ENCODE measurements around the gene SLC29A3.
"Not testable (repeated sequence)": the region's sequence is repeated elsewhere in the genome, so short reads cannot be mapped to it uniquely, and the experiment has no call there.

SLC29A3 gene

DNA sequence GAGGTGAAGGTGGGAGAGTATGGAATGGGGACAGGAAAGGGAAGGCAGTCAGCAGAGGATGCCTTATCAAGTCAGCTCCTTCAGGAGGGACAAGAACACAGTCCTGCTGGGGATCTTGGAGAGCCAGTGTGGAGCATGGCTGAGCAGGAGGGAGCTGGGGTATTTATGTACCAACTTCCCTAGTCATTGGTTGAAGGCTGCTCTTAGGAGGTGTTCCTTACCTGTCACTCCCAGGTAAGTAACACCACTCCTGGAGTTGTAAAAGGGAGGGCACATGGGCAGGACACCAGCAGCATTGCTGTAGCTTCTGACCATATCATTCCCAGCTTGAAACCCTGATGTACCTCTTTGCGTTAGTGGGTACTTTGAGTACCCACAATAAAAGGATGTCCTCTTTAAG lies 29.8 kb downstream of the SLC29A3 start:
- no peak for DNase-seq

- DNase-seq, result no peak
Measured at GRCh38 chr10:71349406-71349805, 30.3 kb downstream of the SLC29A3 start.

- no peak for DNase-seq
Measured at GRCh38 chr10:71351087-71351486, 32.0 kb downstream of the SLC29A3 start.

GRCh38 chr10:71351628-71352319 lies 32.7 kb downstream of the SLC29A3 start:
- no peak for DNase-seq

- no peak for DNase-seq
Measured at GRCh38 chr10:71353639-71354038, 34.6 kb downstream of the SLC29A3 start.

- DNase-seq, result no peak
Measured at GRCh38 chr10:71354776-71355175, 35.7 kb downstream of the SLC29A3 start.

GRCh38 chr10:71355886-71356285 lies 36.8 kb downstream of the SLC29A3 start:
- no peak for DNase-seq

- no peak for DNase-seq
Measured at GRCh38 chr10:71357792-71358265, 38.8 kb downstream of the SLC29A3 start.

- DNase-seq, result no peak
Measured at GRCh38 chr10:71358277-71358676, 39.2 kb downstream of the SLC29A3 start.

DNA sequence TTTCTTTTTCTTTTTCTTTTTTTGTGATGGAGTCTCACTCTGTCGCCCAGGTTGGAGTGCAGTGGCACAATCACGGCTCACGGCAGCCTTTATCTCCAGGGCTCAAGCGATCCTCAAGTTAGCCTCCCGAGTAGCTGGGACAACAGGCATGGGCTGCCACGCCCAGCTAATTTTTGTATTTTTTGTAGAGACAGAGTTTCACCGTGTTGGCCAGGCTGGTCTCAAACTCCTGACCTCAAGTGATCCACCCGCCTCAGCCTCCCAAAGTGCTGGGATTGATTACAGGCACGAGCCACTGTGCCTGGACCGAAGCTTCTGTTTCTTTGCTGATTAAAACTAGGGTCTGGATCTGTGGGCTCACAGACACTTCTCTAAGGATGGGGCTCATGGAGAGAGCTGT lies 39.8 kb downstream of the SLC29A3 start:
- not testable (repeated sequence) for DNase-seq

DNA sequence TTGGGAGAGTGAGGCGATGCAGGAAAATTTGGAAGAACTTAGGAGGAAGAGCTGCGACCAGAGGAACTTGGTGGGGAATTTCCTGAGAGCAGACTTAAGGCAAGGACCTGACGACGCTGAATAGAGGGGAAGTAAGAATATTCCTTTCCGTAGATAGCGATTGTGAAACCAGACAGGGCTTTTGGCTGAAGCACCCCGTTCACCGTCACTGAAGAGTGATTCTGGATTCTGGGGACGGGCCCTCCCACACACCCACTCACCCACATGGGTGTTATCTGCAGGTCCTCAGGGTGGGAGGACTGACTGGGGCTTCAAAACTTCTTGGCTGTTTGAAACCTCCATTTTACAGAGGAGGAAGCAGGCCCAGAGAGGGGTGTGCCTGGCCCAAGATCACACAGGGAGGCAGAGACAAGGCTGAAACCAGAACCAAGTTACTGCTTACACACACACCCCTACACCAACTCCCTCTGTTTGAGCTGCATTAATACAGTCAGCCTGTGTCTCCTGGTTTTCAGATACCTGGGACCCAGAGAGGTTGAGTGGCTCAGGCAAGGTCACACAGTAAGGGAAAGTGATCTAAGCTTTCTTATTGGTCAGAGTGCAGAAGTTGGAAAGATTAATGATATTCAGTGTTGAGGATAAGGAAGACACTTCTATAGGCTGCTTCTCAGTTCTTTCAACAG lies 40.4 kb downstream of the SLC29A3 start:
- DNase-seq, result no peak

DNA sequence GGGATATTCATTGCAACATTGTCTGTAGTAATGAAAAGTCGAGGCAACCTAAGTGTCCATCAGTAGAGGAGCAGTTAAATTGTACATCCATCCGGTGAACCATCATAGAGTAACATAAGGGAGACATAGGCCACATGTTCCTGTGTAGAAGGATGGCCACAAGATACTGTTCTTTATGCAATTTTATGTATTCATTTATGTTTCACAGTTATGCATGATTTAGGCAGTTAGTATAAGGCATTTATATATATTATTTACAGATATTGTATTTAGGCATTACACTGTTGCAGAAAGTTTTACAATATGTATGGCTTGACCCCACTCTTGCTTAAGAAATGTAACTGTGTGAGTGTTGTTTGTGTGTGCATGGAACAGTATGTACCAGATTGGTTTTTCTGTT lies 41.7 kb downstream of the SLC29A3 start:
- no peak for DNase-seq

- DNase-seq, result no peak
Measured at GRCh38 chr10:71361581-71361980, 42.5 kb downstream of the SLC29A3 start.

- DNase-seq, result no peak
Measured at GRCh38 chr10:71362141-71362540, 43.1 kb downstream of the SLC29A3 start.

GRCh38 chr10:71363936-71364335 lies 44.9 kb downstream of the SLC29A3 start:
- DNase-seq, result no peak

GRCh38 chr10:71365366-71365765 lies 46.3 kb downstream of the SLC29A3 start:
- no peak for DNase-seq

DNA sequence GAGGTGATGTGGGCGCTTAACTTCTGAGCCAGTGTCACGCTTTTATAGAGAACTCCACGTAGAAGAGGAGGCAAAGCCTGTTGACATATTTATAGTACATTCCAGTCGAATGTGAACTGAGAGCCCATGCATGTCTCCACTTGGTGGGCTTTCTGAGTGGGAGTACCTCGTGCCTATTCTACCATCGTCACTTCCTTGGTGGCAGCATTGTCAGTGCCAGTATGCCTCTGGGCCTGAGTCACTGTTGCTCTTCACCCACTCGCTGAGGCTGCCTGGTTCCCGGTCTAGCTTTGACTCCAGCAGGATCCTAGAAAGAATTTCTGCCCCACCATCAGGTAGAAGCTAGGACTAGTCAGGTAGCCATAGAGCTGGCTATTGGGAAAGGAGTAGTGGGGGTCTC lies 47.6 kb downstream of the SLC29A3 start:
- DNase-seq, result no peak

GRCh38 chr10:71367271-71367670 lies 48.2 kb downstream of the SLC29A3 start:
- no peak for DNase-seq

- DNase-seq, result no peak
Measured at GRCh38 chr10:71368176-71368575, 49.1 kb downstream of the SLC29A3 start.

DNA sequence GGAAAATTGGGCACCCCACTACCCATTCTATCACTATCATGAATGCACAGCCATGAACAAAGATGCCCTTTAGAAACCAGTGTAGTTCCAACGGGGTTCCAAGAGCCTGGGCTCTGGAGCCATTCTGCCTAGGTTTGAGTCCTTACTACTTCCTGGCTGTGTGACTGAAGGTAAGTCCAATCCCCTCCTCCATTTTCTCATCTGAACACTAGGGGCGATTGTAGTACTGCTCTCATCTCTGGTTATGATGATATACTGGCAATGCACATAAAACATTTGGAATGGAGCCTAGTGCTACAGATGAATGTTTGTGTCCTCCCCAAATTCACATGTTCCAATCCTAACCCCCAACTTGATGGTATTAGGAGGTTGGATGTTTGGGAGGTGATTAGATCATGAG lies 49.6 kb downstream of the SLC29A3 start:
- DNase-seq, result no peak

DNA sequence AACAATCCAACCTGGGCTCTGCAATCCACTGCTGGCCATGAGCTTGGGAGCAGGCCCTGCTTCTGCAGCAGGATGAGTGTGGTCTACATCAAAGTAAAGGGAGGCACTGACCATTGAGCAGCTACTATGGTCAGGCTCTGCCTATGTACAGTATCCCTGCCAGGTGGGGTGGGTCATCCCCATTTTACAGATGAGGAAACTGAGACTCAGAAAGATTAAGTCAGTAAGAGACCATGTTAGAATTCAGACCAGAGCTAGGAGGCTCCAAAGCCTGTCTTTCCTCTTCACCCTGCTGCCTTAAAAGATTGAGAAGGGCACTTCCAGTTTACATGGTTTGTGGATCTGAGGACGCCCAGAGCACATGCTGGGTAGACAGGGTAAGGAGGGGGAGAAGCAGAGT lies 50.5 kb downstream of the SLC29A3 start:
- no peak for DNase-seq

DNA sequence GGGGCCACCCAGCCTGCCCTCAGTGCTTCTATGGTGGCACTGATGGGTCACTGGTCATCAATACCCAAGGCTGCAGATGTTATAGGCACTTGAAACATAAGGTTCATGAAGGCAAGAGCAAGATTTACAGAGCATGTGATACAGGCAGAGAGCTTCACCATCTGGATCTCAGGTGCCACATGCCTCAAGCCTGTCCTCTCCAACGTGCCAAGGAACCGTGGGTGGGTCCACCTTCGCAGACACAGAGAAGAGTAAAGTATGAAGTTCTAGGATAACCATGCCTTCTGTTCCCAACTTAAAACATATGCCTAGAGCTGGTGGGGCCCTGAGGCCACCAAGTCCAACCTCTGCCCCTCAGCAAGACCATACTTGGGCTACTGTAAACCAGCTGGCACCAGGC lies 51.0 kb downstream of the SLC29A3 start:
- DNase-seq, result no peak

DNA sequence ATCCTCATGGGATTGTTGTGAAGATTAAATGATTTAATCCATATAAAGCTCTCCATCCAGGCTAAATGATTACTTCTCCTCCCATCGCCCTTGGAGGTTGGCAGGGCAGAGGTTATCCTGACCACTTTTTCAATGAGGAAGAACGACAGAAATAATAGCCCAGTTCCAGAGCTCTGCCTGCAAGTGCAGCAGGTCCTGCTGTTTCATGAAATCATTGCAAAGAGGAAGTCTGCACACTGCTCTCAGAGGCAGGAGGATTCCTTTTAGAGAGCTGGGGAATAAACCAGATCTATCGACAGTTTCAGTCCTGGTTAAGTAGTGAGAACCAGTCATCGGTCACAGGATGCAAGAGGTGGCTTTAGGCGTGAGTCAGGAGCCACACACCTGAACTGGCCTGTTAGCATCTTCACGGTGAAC lies 52.7 kb downstream of the SLC29A3 start:
- no peak for DNase-seq

DNA sequence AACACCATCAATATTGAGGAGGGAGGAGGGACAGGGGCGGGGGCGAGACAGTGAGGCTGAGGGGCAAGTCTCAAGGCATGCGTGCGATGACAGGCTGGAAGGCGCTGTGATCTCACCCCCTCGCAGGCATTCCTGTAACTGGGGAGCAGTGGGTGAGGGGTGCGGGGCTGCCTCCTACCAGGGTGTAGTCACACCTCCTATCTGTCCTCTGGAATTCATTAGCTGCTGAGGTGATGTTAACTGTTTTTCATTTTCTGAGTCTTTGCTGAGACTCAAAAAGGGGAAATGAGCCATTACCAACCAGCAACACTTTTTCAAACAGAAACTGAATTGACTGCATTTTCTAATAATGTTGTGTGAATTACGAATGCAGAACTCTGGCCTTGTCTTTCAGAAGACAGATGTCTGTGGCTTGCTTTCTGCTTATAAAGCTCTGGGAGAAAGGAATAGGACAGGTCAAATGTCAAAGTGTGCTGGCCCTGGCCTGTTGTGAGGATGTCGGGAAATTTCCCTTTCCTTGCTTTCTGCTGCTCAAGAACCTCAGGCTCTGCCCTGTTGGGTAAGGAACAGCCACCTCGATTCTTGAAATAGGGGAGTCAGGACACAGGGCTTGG lies 53.9 kb downstream of the SLC29A3 start:
- no peak for DNase-seq
